ENCODE data around the gene IP6K2.
A peak's percentile ranks its signal among the peaks of the same experiment; 100 is the strongest.

The IP6K2 gene

DNA sequence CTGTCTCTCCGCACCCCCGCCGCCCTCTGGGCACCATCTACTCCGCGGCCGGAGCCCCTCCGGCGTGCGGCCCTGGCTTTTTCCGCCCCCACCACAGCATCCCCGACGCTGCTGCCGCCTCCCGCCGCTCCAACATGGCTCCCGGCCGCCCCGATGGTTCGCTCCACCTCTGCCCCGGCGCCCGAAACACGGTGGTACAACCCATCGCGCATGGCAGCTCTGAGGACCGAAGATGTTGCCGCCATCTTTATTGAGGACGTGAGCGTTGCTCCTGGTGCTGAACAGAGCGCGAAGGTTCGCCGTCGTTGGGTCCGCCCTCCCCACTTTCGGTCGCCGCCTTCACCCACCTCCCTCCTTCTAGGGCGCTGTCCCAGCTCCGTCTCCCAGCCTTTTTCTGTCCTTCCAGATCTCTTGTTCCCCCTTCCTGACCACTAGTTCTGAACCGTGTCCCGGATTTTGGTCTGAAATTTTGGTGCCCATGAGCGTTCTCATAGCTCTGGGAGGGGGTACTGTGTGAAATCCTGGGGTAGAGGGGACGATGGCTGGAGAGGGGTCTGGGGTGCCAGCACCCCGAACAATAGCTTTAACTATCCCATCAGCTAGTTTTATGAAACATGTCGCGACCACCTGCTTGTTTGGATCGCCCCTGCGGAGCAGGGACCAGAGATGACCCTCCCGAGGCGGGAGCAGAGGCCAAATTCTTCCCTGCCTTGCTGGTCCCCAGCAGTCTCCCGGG, 54.1 kb downstream of the IP6K2 start, which contains the start of gene CELSR3:
Gene CELSR3, minus strand, starts transcription at position 134 of the 736 bp plus-strand sequence. CDS start 252 bp downstream, outside the sequence.
- peak; percentile 66 to 77 for DNase-seq

DNA sequence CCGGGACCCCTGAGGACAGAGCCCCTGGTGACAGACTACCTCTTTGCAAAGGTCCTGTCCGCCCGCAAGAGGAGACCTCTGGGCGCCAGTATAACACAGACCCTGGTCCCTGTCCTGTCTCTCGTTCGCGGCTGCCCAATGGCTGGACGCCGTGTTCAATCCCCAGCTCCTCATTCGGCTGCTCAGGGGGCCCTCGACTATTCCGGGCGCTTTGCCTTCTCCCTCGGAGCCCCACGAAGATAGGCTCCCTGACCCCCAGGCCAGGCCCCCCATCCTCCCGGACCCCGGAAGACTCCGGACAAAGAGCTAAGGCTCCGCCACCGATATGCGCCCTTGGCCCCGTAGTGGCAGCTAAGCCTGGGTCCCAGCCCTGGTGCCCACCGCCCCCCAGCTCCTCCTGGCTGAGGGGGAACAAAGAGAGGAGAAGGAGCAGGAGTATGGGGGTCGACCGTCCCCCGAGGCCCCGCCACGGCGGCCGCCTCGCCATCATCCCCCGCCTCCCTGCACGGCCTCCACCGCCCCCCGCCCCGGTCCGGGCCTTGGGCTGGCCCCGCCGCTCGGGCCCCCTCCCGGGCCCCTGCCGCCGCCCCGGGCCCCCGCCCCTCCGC, 54.8 kb downstream of the IP6K2 start:
- no peak for DNase-seq

DNA sequence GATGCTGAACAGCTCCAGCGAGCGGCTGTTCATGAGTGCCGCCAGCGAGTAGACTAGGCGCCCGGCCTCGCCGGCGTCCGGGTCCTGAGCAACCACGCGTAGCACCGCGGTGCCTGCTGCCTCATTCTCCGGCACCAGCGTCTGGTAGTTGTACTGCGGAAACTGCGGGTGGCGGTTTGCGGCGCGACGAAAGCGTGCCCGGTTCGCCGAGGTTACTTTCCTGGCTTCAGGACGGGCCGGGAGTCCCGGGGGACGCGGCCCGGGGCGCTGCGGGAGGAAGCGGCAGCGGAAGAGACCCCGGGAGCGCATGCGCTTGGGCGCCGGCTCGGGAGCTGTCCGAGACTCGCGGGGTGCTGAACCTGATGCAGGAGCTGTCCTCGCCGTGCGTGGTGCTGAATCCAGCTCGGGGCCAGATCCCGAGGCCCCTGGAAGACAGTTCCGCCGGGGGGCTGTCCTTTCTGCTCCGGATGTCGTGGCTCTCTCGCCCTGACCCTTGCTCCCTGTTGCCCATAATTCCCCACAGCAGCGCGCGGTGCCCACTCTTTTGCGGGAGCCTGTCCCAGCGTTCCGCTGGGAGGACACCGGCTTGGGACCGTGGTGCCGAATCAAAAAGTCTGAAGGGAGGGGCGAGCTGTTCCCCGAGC, 55.4 kb downstream of the IP6K2 start:
- peak; percentile 67 to 74 for DNase-seq

DNA sequence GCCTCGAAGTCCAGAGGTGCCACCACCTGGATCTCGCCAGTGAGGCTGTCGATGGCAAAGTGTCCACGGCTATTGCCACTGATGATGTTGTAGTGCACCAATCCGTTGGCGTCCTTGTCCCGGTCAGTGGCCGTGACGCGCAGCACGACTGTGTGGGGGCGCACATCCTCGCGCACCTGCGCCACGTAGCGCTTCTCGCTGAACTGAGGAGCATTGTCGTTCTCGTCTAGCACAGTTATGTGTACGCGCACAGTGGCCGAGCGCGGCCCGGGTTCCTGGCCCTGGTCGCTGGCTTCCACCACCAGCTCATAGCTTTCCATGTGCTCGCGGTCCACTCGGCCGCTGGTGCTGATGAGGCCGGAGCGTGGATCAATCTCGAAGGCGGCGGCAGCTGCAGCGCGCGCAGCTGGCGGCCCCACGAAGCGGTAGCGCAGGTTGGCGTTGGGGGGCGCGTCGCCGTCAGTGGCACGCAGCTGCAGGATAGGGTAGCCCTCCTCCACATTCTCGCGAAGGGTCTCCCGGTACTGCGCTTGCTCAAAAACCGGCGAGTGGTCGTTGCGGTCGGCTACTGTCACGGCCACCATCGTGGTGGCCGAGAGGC, 56.1 kb downstream of the IP6K2 start:
- no peak for DNase-seq

DNA sequence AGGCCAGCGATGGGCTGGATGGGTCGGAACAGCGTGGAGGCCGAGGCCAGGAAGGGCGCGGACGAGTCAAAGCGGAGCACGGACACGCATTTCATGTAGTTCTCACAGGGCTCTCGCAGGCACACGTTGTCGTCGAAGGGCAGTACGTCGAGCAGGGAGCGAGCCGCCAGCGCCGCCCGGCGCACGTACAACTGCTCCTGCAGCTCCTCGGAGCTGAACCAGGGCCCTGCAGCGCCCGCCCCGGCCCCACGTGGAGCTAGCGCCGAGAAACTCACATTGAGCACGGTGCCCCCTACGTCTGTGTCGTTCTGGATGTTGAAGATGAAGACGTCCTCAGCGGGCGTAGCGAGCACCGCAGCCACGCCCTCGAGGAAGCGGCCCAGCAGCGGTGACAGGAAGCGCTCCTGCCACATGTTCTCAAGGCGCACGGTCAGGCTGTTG, 60.2 kb downstream of the IP6K2 start:
- peak; percentile 31 to 51 for DNase-seq

DNA sequence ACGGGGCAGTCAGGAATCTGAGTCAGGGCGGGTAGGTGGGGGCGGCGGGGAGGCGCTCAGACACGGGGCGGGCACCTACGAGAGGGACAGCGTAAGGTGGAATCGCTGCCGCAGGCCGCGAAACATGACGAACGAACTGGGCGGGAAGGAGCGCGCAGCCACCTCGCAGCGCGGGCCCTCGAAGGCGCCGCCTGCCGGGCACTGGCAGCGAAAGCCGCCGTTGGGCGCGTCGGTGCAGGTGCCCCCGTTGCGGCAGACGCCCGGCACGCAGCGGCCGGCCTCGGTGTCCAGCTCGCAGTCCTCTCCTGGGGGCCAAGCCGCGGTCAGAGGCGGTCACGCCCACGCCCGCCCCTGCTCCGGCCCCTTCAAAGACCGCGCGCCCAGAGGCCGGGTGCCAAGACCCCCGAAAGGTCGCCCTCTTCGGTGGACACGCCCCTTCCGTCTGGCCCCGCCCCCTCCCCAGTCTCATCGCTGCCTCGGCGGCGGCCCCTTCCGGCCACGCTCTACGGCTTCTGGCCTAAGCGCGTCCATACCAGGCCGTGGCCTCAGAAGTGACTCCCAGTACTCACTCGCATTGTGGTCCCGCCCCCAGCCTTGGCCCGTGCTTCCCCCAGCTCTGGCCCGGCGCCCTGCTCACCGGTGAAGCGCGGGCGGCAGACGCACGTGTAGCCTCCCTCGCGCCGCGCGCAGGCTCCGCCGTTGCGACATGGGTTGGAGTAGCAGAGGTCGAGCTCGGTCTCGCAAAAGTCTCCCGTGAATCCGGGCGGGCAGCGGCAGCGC, 60.8 kb downstream of the IP6K2 start:
- peak; percentile 86 to 89 for DNase-seq

DNA sequence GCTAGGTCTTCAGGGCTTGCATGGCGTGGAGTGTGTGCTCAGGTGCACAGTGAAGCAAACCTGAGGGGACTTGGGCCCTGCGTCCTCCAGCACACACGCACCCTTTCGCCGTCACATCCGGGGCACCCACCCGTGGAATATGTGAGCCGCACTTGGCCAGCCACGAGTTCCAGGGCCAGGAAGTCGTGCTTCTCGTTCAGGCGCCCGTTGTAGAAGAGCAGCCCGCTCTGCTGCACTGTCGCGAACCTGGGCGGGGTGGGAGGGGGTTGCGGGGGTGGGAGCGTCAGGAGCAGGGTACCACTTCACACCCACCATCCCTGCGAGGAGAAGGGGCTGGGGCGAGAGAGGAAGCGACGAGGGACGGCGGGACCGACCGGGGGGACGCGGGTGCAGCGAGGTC, 61.4 kb downstream of the IP6K2 start:
- DNase-seq, result peak; percentile 43 to 65

DNA sequence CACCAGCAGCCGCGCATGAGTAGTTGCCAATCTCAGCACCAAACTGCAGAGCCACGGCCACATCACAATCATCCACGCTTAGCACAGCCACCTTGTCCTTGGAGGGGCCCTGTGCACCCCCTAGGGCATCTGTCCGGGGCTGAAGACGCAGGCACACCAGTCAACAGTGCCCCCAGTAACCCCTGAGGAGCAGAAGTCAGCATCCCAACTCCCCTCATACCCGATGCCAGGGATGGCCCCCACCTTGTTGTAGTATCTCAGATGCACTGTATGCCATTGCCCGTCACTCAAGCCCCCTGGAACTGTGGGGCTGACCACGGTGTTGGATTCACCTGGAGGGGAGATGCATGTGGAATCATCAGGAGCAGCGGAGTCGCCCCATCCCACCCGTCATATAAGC, 62.0 kb downstream of the IP6K2 start:
- no peak for DNase-seq

DNA sequence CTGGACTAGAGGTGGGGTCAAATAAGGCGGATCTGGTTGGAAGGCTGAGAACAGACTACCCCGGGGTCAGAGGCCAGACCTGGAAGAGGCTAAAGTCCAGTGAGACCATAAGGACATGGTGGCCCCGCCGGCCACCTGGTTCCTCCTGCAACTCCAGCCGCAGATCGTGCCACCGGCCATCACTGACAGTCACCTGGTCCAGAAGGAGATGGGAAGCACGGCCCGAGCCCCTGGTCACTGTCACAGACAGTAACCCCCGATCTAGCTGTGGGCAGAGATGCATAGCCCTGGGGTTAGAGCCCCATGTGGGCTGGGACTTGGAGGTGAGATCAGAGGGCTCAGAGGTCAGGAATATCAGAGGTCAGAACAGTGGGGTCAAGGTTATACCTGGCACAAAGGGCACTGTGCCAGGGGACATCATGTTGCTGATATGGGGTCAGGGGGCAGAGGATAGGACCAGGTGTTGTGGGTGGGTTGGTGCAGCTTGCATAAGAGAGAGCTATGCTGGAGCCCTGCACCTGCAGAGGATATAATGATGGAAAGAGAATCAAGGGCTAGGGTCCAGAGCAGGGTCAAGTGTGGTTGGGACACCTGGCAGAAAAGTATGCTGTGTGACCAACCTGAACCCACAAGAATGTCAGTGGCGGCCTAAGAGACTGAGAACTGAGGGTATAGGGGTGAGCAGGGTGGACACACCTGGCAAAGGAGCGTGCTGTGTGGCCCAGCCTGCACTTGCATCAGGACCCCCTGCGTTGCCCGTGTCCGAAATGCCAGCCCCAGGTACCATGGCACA, 63.9 kb downstream of the IP6K2 start:
- DNase-seq, result no peak

DNA sequence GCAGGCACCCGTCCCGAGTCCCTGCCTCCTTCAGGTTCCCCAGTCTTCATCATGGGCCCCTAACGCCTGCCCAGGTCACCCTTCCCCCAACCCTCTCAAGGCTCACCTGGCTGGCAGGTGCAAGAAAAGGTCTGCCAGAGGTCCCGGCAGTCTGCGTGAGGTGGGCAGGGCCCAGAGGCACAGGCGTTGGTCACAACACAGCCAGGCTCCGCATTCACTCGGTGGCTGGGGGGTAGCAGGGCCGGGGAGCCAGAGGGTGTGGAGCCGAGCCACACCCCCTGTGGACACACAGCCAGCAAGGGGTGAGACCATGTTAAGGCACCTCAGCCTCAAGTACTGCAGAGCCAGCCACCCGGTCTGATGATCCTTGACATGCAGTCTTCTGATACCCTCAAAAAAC, 65.2 kb downstream of the IP6K2 start:
- no peak for DNase-seq

DNA sequence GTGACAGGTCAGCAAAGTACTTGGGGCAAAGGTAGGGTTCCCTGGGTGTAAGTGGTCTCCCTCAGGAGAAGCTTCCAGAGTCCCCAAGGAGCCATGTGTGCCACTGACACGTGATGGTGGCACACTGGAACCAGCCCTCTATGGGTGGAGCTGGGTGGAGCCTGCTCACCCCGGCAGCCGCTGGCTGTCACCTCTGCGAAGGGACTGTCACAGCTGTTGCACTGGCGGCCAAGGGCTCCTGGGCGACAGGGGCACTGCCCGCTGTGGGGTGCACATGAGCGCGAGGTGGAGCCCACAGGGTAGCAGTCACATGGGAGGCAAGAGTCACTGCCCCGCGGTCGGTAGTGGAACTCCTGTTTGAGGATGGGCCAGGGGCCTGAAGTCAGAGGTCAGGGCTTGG, 66.3 kb downstream of the IP6K2 start:
- no peak for DNase-seq

DNA sequence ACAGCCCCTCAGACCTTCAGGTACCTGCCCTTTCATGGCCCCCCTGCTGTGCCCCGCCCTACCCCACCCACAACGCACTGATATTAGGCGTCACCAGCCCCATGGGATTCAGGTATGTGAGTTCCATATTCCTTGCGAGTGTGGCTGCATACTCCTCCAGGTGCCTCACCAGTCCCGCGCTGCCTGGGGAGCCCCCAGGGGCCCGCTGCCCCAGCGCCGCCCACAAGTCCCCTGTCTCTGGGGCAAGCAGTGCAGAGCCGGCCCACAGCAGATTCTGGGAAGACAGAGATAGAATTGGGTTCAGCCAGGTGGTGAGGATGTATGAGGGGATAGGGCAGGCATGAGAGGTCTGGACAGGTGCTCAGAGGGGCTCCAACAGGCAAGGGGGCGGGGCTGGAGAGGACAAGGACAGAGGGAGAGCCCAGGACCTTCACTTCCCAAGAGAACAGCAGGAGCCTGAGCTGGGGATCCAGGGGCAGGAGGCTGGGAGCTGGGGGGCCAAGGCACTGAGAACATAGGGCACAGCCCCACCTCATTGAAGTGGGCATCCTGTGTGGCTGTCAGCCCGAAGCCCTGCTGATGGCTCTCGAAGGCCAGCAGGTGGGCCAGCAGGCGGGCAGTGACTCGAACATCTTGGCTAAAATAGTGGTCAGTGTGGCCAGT, 68.7 kb downstream of the IP6K2 start:
- DNase-seq, result no peak

DNA sequence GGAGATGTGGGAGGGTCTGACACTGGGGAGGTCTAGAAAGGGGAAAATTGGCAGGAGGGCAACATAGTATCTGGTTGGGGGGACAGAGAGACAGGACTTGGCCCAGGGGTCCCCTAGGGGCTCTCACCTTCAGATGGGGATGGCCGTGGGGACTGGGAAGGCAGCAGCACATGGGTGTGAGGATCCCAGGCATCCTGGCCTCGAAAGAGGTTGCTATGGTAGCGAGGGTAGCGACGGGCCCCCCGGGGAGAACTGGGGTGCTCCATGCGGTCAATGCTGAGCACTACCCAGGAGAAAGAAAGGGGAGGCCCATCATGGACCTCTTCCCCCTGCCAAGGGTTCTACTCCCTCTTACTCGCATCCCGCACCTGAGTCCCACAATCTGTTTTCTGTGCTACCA, 69.3 kb downstream of the IP6K2 start:
- DNase-seq, result no peak

DNA sequence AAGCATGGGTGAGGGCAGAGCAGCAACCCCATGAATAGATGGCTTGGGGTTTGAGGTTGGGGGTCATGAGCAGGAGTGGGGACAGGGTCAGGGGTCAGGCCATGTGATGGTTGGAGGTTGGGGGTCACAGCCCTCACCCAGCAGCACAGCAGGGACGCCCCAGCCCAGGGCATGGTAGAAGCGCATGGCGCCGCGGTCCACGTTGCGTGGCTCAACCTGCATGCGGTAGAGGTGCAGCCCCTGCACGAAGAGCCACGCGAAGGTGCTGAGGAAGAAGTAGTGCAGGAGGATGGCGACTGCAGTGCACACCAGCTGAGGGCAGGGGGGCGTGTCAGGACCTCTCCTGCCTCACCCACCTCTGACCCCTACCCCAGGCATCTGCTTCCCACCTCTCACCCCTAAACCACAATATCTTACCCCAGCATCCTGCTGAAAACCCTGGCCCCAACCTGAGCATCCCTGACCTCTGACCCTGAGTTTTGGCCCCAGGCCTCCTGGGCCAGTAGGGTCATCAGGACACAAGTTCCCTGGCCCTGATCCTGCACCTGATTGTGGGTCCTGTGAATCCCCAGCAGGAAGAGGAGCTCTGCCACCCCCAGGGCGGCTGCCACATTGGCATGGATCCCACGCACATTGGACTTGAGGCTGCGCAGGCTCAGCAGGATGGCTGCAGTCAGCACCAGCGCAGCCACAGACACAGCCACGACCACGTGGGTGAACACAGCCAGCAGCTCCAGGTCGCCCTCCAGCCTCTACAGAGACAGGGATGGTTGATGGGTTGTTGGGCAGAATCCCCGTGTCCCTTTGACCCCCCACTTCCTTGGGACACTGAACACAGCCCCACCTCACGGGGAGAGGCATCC, 71.9 kb downstream of the IP6K2 start:
- DNase-seq, result no peak

DNA sequence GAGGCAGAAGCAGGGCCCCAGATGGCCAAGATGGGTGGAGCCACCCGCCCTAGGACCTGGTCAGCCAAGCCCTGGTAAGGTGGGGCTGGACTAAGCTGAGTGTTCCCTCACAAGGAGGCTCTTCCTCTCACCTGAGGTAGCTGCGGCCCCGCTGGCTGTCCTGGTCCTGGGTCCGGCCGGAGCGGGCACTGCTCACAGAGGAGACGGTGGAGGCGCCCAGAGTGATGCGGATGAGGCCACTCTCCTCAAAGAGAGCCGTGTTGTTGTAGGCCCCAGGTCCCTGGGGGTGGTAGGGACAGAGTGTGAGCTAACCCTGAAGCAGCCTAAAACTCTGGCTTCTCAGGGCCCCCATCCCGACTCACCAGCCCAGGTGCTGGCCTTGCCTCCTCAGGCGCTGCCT, 74.4 kb downstream of the IP6K2 start:
- no peak for DNase-seq

DNA sequence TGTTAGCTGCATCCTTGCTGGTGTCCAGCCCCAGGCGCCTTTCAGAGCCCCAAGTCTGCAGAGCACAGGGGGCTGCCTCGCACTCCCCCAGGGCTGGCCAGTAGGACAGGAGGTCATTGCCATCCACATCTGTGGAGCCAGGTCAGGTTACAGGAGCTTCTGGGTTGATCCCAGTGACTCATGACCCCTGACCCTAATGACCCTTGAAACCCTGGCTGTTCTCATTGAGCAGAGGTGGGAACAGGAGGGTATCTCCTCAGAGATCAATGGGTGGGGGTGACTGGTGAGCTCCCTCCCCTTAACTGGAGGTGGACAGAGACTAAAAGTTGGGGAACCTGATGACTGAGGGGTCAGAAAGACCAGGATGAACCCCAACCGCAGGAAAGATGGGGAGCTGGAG, 75.6 kb downstream of the IP6K2 start:
- no peak for DNase-seq

DNA sequence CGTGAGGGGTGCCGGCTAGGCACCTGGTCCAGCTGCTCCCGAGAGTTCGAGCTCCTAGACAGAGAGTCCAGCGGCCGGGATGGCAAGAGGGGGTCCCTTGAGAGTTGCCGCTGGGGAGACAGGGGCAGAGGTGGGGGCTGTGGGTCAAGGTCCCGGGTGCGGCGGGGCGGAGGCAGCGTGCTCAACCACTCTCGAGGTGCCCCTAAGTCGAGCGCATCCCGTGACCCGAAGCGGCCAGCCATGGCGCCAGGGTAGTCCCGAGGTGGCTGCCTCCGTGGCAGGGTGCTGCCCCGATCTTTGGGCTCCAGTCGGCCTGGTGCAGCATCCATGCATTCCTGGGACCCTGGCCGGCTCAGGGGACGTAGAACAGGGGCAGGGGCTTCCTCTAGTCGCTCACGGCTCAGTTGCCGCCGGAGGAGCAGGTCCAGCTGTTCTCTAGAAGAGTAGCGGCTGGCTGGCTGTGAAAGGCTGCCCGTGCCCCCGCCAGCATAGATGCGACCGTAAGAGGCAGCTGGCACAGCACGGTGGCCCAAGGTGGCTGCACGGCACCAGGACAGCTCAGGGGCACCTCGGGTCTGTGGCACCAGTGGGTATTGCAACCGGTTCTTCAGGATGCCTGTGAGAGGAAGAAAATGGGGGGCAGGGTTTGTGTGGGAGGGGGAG, 76.9 kb downstream of the IP6K2 start:
- DNase-seq, result no peak

Data from CD4-positive, alpha-beta T cell treated with Interleukin-4 for 1 hour (primary cell).